Measurements from ENCODE around the gene AIMP1.
"Not testable (repeated sequence)": the region's sequence is repeated elsewhere in the genome, so short reads cannot be mapped to it uniquely, and the experiment has no call there.

Gene AIMP1

GRCh38 chr4:106320235-106320634 is 3.9 kb downstream of the AIMP1 start:
- no peak overlapping the region for H3K27ac ChIP-seq (ENCODE audit: low read depth, low read length)
- TF ChIP-seq CTCF (IDR thresholded peaks at IDR 0.05; ENCODE audit: low read depth, low read length, poor library complexity, severe bottlenecking) (no peak), EZH2phosphoT487 (IDR thresholded peaks at IDR 0.05; ENCODE audit: borderline replicate concordance, low read length) (no peak)

GRCh38 chr4:106321168-106321567 is 4.8 kb downstream of the AIMP1 start:
- not testable (repeated sequence) for H3K9me2 ChIP-seq (replicated peaks; ENCODE audit: control insufficient read depth, low read length); H3K27ac ChIP-seq (ENCODE audit: low read depth, low read length); H3K27me3 ChIP-seq (ENCODE audit: control insufficient read depth, low read length); H3K4me3 ChIP-seq (ENCODE audit: low read length); H3K4me2 ChIP-seq (ENCODE audit: low read length); H3K9me3 ChIP-seq (ENCODE audit: control insufficient read depth, insufficient read depth, low read length); H4K20me1 ChIP-seq (ENCODE audit: control insufficient read depth, insufficient read depth, low read depth, low read length)
- H3K4me1 ChIP-seq (ENCODE audit: control insufficient read depth, low read length) = peaks cover 17% of the 10 kb centered on the region
- H3K79me2 ChIP-seq (ENCODE audit: control insufficient read depth, low read length) = peaks cover 79% of the 10 kb centered on the region
- H3F3A ChIP-seq (ENCODE audit: control insufficient read depth, insufficient read depth) = peaks cover 12% of the 10 kb centered on the region; the same call in 1 of the 2 replicates
- peaks cover 46% of the 10 kb centered on the region for H3K36me3 ChIP-seq (ENCODE audit: control insufficient read depth, low read length)

More at GRCh38 chr4:106320235-106320634, 3.9 kb downstream of the AIMP1 start:
- Histone ChIP-seq H3K9me3 (ENCODE audit: control insufficient read depth, insufficient read depth, low read length) (no peaks in the 10 kb centered on the region), H3F3A (ENCODE audit: control insufficient read depth, insufficient read depth) (peaks cover 12% of the 10 kb centered on the region; the same call in 1 of the 2 replicates), H3K36me3 (ENCODE audit: control insufficient read depth, low read length) (peaks cover 46% of the 10 kb centered on the region), H3K9me2 (replicated peaks; ENCODE audit: control insufficient read depth, low read length) (no peaks in the 10 kb centered on the region), H3K4me3 (ENCODE audit: low read length) (no peak overlapping the region), H3K27me3 (ENCODE audit: control insufficient read depth, low read length) (no peaks in the 10 kb centered on the region), H3K4me2 (ENCODE audit: low read length) (no peak overlapping the region), H3K79me2 (ENCODE audit: control insufficient read depth, low read length) (peaks cover 87% of the 10 kb centered on the region), H3K4me1 (ENCODE audit: control insufficient read depth, low read length) (peaks cover 17% of the 10 kb centered on the region), H4K20me1 (ENCODE audit: control insufficient read depth, insufficient read depth, low read depth, low read length) (0 out of 2 replicates have a peak, but pooled peaks cover 4% of the 10 kb centered on the region)

GRCh38 chr4:106321814-106322213 is 5.5 kb downstream of the AIMP1 start:
- H3K27ac ChIP-seq (ENCODE audit: low read depth, low read length); H3K4me3 ChIP-seq (ENCODE audit: low read length); H3K9me2 ChIP-seq (replicated peaks; ENCODE audit: control insufficient read depth, low read length); H4K20me1 ChIP-seq (ENCODE audit: control insufficient read depth, insufficient read depth, low read depth, low read length); H3K9me3 ChIP-seq (ENCODE audit: control insufficient read depth, insufficient read depth, low read length); H3K27me3 ChIP-seq (ENCODE audit: control insufficient read depth, low read length); H3K4me2 ChIP-seq (ENCODE audit: low read length): not testable (repeated sequence)
- H3K36me3 ChIP-seq (ENCODE audit: control insufficient read depth, low read length) = peaks cover 47% of the 10 kb centered on the region
- peaks cover 17% of the 10 kb centered on the region for H3K4me1 ChIP-seq (ENCODE audit: control insufficient read depth, low read length)
- H3F3A ChIP-seq (ENCODE audit: control insufficient read depth, insufficient read depth) = peaks cover 12% of the 10 kb centered on the region; the same call in 1 of the 2 replicates
- H3K79me2 ChIP-seq (ENCODE audit: control insufficient read depth, low read length) = peaks cover 72% of the 10 kb centered on the region

- Histone ChIP-seq H3K27me3 (ENCODE audit: control insufficient read depth, low read length) (no peaks in the 10 kb centered on the region), H3K9me3 (ENCODE audit: control insufficient read depth, insufficient read depth, low read length) (no peaks in the 10 kb centered on the region), H3K4me1 (ENCODE audit: control insufficient read depth, low read length) (peaks cover 9% of the 10 kb centered on the region), H3K27ac (ENCODE audit: low read depth, low read length) (no peak overlapping the region), H3K36me3 (ENCODE audit: control insufficient read depth, low read length) (peaks cover 56% of the 10 kb centered on the region), H4K20me1 (ENCODE audit: control insufficient read depth, insufficient read depth, low read depth, low read length) (0 out of 2 replicates have a peak, but pooled peaks cover 4% of the 10 kb centered on the region), H3K9me2 (replicated peaks; ENCODE audit: control insufficient read depth, low read length) (no peaks in the 10 kb centered on the region), H3K79me2 (ENCODE audit: control insufficient read depth, low read length) (peaks cover 59% of the 10 kb centered on the region), H3K4me3 (ENCODE audit: low read length) (no peak overlapping the region), H3K4me2 (ENCODE audit: low read length) (no peak overlapping the region), H3F3A (ENCODE audit: control insufficient read depth, insufficient read depth) (peaks cover 21% of the 10 kb centered on the region)
- TF ChIP-seq EZH2phosphoT487 (IDR thresholded peaks at IDR 0.05; ENCODE audit: borderline replicate concordance, low read length) = no peak
- TF ChIP-seq CTCF (IDR thresholded peaks at IDR 0.05; ENCODE audit: low read depth, low read length, poor library complexity, severe bottlenecking) = no peak
These were observed 6.8 kb downstream of the AIMP1 start for GRCh38 chr4:106323119-106323518.

Measured in DOHH2 (cell line).